Esophagus muscularis mucosa (tissue), 3 donors: ENCODE data around the gene PPP1R27.

Experiments
- EP300 ChIP-seq: sonication (generic); formaldehyde crosslinking; IDR thresholded peaks from one replicate; pipeline ENCODE4 v1.6.1; 2017; ENCODE audit warnings: antibody characterized with exemption
- TF ChIP-seq, protein P1 (sequence below), 3 experiments: fragments of 200-600 bp in 2 of 3; fragments of 450-650 bp in 1 of 3; sonication (generic) in 2 of 3; IDR thresholded peaks; one replicate each; pipeline ENCODE4 v1.5.1; 2017 to 2019; ENCODE audit warnings: antibody characterized with exemption in 3 of 3, mild to moderate bottlenecking in 2 of 3, moderate library complexity in 1 of 3

- TF ChIP-seq, protein P1, sequence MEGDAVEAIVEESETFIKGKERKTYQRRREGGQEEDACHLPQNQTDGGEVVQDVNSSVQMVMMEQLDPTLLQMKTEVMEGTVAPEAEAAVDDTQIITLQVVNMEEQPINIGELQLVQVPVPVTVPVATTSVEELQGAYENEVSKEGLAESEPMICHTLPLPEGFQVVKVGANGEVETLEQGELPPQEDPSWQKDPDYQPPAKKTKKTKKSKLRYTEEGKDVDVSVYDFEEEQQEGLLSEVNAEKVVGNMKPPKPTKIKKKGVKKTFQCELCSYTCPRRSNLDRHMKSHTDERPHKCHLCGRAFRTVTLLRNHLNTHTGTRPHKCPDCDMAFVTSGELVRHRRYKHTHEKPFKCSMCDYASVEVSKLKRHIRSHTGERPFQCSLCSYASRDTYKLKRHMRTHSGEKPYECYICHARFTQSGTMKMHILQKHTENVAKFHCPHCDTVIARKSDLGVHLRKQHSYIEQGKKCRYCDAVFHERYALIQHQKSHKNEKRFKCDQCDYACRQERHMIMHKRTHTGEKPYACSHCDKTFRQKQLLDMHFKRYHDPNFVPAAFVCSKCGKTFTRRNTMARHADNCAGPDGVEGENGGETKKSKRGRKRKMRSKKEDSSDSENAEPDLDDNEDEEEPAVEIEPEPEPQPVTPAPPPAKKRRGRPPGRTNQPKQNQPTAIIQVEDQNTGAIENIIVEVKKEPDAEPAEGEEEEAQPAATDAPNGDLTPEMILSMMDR (IDR thresholded peaks at IDR 0.05) = no peak
- TF ChIP-seq EP300 = no peak
Observed at GRCh38 chr17:81794509-81794908, 40.3 kb downstream of the PPP1R27 start.
